K562 (cell line): Measurements from ENCODE around the gene MRPS10. TPM values are rescaled to one million over a fixed set of nuclear protein-coding genes. Genes with fewer than 3 reads are reported as not detected.
A peak's percentile ranks its signal among the peaks of the same experiment; 100 is the strongest.

ENCODE experiments used
- ATAC-seq: fragments of 200-7000 bp; cut with Tn5 transposase; 3 replicates; pipeline ENCODE4 v1.9.1; 2020; ENCODE audit warnings: moderate library complexity
- BruUV-seq: library from RNA; stranded (reverse); fragments of 400-500 nt; replicated peaks from 2 replicates; lab custom pipeline; 2021; lab: Mats Ljungman, UMichigan
- CTCF ChIA-PET: fragments of 300-600 bp; formaldehyde crosslinking; extraction: SDS; loops from one replicate; lab custom pipeline; 2021; ENCODE audit warnings: low intra/inter-chr PET ratio; lab: Yijun Ruan, JAX
- POLR2A ChIA-PET: fragments of 300-600, 350-650 bp; sonication (Branson Sonifier 250); formaldehyde crosslinking; extraction: SDS; loops from one replicate; lab custom pipeline; 2021; ENCODE audit warnings: antibody characterized with exemption, inconsistent platforms; lab: Yijun Ruan, JAX
- DNase-seq, 4 experiments: peaks; one replicate each; pipeline versions ENCODE4 v3.0.0 to v3.0.0-alpha.2; 2011 to 2018; ENCODE audit warnings: low spot score in 3 of 4, mixed read lengths in 3 of 4; ENCODE audit errors: extremely low read depth in 1 of 4
- FAIRE-seq: peaks from 2 replicates; lab custom pipeline; 2011; peaks lifted over from hg19 to GRCh38; lab: Jason Lieb, UNC
- H2AFZ ChIP-seq: 2 replicates; pipeline ENCODE4 v1.6.0; 2011; ENCODE audit warnings: low read depth, low read length, control low read depth, inconsistent platforms
- H3K27ac ChIP-seq: fragments of 200-600 bp; 3 replicates; pipeline ENCODE4 v1.8.0; 2011; ENCODE audit warnings: low read depth, mild to moderate bottlenecking, control low read depth, inconsistent platforms, low read length, moderate library complexity, mixed read lengths; ENCODE audit errors: extremely low read depth
- H3K27me3 ChIP-seq, 2 experiments: fragments of 300-600 bp in 1 of 2; 2 replicates in 1 of 2; 3 replicates in 1 of 2; pipeline versions ENCODE4 v1.6.0 to v1.8.0; 2011; ENCODE audit warnings: inconsistent platforms in 2 of 2, low read length in 2 of 2, mild to moderate bottlenecking in 1 of 2, mixed read lengths in 1 of 2, moderate library complexity in 1 of 2; ENCODE audit not compliant: control insufficient read depth in 2 of 2, insufficient read depth in 2 of 2
- H3K36me3 ChIP-seq: fragments of 300-600 bp; 3 replicates; pipeline ENCODE4 v1.8.0; 2011; ENCODE audit warnings: mild to moderate bottlenecking, low read length, inconsistent platforms; ENCODE audit not compliant: control insufficient read depth, insufficient read depth
- H3K4me1 ChIP-seq, 2 experiments: fragments of 200-600 bp in 1 of 2; replicated peaks in 1 of 2; 2 replicates in 1 of 2; 3 replicates in 1 of 2; pipeline versions ENCODE4 v1.5.1 to v1.8.0; 2011; ENCODE audit warnings: inconsistent platforms in 2 of 2, low read length in 2 of 2, mild to moderate bottlenecking in 1 of 2, mixed read lengths in 1 of 2, moderate library complexity in 1 of 2; ENCODE audit not compliant: control insufficient read depth in 2 of 2, insufficient read depth in 2 of 2
- H3K4me2 ChIP-seq: 2 replicates; pipeline ENCODE4 v1.6.1; 2011; ENCODE audit warnings: low read length, control low read depth, inconsistent platforms, mixed read lengths; ENCODE audit not compliant: insufficient read depth
- H3K4me3 ChIP-seq: fragments of 200-600 bp; sonication (generic), shearing (Covaris generic); 2 replicates; pipeline ENCODE4 v1.5.1; 2016; ENCODE audit warnings: control low read depth, inconsistent platforms
- H3K79me2 ChIP-seq: fragments of 200-600 bp; 3 replicates; pipeline ENCODE4 v1.8.0; 2011; ENCODE audit warnings: low read length, inconsistent platforms; ENCODE audit not compliant: control insufficient read depth, insufficient read depth
- H3K9ac ChIP-seq, 2 experiments: 2 replicates each; pipeline versions ENCODE4 v1.6.0 to v1.6.1; 2011; ENCODE audit warnings: low read depth in 2 of 2, low read length in 2 of 2, control low read depth in 1 of 2, inconsistent platforms in 1 of 2, mild to moderate bottlenecking in 1 of 2, mixed read lengths in 1 of 2; ENCODE audit not compliant: insufficient read depth in 1 of 2
- H3K9me1 ChIP-seq: one replicate; pipeline ENCODE4 v1.6.0; 2011; ENCODE audit warnings: inconsistent platforms, mild to moderate bottlenecking, low read length, moderate library complexity; ENCODE audit not compliant: control insufficient read depth, insufficient read depth
- H3K9me3 ChIP-seq: replicated peaks from 2 replicates; pipeline ENCODE4 v1.5.1; 2011; ENCODE audit warnings: low read depth, low read length, inconsistent platforms; ENCODE audit not compliant: control insufficient read depth, insufficient read depth
- H4K20me1 ChIP-seq: replicated peaks from 2 replicates; pipeline ENCODE4 v1.6.1; 2011; ENCODE audit warnings: low read length, inconsistent platforms, mixed read lengths; ENCODE audit not compliant: control insufficient read depth, insufficient read depth
- ATF3 ChIP-seq, 2 experiments: fragments of 450-650 bp in 1 of 2; sonication (generic) in 1 of 2; formaldehyde crosslinking in 1 of 2; IDR thresholded peaks in 1 of 2; conservative IDR thresholded peaks in 1 of 2; 2 replicates each; pipeline versions ENCODE4 v1.6.1 to v1.8.1; 2016 to 2023; ENCODE audit warnings: mild to moderate bottlenecking in 2 of 2, moderate library complexity in 2 of 2, inconsistent platforms in 1 of 2, missing genetic modification reagents in 1 of 2
- BRCA1 ChIP-seq, 2 experiments: fragments of 450-650 bp in 1 of 2; sonication (generic) in 1 of 2; formaldehyde crosslinking in 1 of 2; IDR thresholded peaks; 2 replicates each; pipeline versions ENCODE4 v1.5.0 to v1.6.1; 2017 to 2020; ENCODE audit warnings: mild to moderate bottlenecking in 1 of 2, missing genetic modification reagents in 1 of 2
- DPF2 ChIP-seq: fragments of 450-650 bp; IDR thresholded peaks from 2 replicates; pipeline ENCODE4 v1.6.1; 2016
- E2F8 ChIP-seq: fragments of 450-650 bp; IDR thresholded peaks from 2 replicates; pipeline ENCODE4 v1.7.1; 2018; ENCODE audit warnings: mild to moderate bottlenecking, low read depth; ENCODE audit not compliant: partially characterized antibody
- HSF4 ChIP-seq: fragments of 250-450 bp; sonication (Bioruptor Pico); IDR thresholded peaks from 2 replicates; pipeline ENCODE4 v2.1.2; 2022; ENCODE audit warnings: mild to moderate bottlenecking, moderate library complexity, borderline replicate concordance
- MAFF ChIP-seq: IDR thresholded peaks from 2 replicates; pipeline ENCODE4 v1.6.1; 2012; ENCODE audit warnings: low read length, improper control_type of control experiment
- TAF1 ChIP-seq: IDR thresholded peaks from 2 replicates; pipeline ENCODE4 v1.6.1; 2011; ENCODE audit warnings: mild to moderate bottlenecking, low read length, moderate library complexity; ENCODE audit not compliant: insufficient read depth, control insufficient read depth, severe bottlenecking; ENCODE audit errors: extremely low read depth
- TRIM24 ChIP-seq, 2 experiments: fragments of 450-650 bp; IDR thresholded peaks; 2 replicates each; pipeline ENCODE4 v1.6.1; 2016
- ZFP1 ChIP-seq: fragments of 450-650 bp; formaldehyde crosslinking; IDR thresholded peaks from 2 replicates; pipeline ENCODE4 v1.4.0; 2020; ENCODE audit warnings: mild to moderate bottlenecking, mixed read lengths
- ZMIZ1 ChIP-seq, 2 experiments: fragments of 150-350 bp in 1 of 2; IDR thresholded peaks; 2 replicates each; pipeline ENCODE4 v1.6.1; 2012 to 2016; ENCODE audit warnings: low read depth in 2 of 2, low read length in 2 of 2, mild to moderate bottlenecking in 1 of 2, moderate library complexity in 1 of 2
- ZNF584 ChIP-seq: fragments of 200-800 bp; sonication (Bioruptor generic); IDR thresholded peaks from 2 replicates; pipeline ENCODE4 v1.6.1; 2016; ENCODE audit warnings: low read depth, mild to moderate bottlenecking, missing genetic modification characterization, missing compliant biosample characterization
- WGBS: fragments of 100-300 bp; shearing (Covaris generic); methylation state at CpG from one replicate; pipeline ENCODE4 v1.1.6; 2016; ENCODE audit warnings: low coverage, mixed read lengths; ENCODE audit not compliant: insufficient coverage; ENCODE audit errors: missing lambda C conversion rate; 5-methylcytosine and 5-hydroxymethylcytosine counted together
- in situ Hi-C: fragments of 300-500 bp; cut with MboI; formaldehyde crosslinking; loops from 4 replicates; pipeline ENCODE4 v1.15.0; 2018; ENCODE audit warnings: inconsistent platforms, mixed read lengths
- intact Hi-C: fragments of 100-400 bp; cut with micrococcal nuclease; formaldehyde crosslinking; loops from 2 replicates; pipeline ENCODE4 v1.14.2; 2022
- polyA plus RNA-seq, 8 experiments: library from polyadenylated mRNA; depleted of rRNA in 4 of 8; stranded (reverse) in 5 of 8; unstranded in 3 of 8; fragments of >200 nt; fragmentation: Nextera tagmentation in 2 of 8; fragmentation: Illumina TruSeq in 1 of 8; extraction: Ambion mirVana in 2 of 8; extraction: Trizol in 1 of 8; gene quantifications; 2 replicates each; pipeline versions ENCODE4 v1.2.1 to v1.2.3, GENCODE V29; 2011 to 2014; ENCODE audit warnings: inconsistent platforms in 1 of 8, missing spikeins in 1 of 8
- total RNA-seq, 7 experiments: library from RNA; depleted of rRNA in 6 of 7; stranded (reverse); fragments of >200 nt in 6 of 7; fragmentation: Illumina TruSeq in 2 of 7; extraction: Trizol in 2 of 7; gene quantifications; 2 replicates each; pipeline versions ENCODE4 v1.2.1 to v1.2.3, GENCODE V29; 2011 to 2021; ENCODE audit warnings: low replicate concordance in 1 of 7

The MRPS10 gene
- total and polyA plus RNA-seq, 9 of the 15 experiments (the other 6 are each of a cell fraction or from before 2014, with no cell fraction given), result 48.6 to 166 (median 93.7) TPM

- peak in 1 of 2 experiments; percentile 69; a peak in 1 of 4 replicates for TF ChIP-seq TRIM24 (IDR thresholded peaks at IDR 0.05)
- TF ChIP-seq DPF2, result peak; percentile 61; the same call in 1 of the 2 replicates
- TF ChIP-seq, all 486 proteins: peak for 33
Measured at GRCh38 chr6:42224222-42225028, 6.8 kb upstream of the MRPS10 start (continued).

GRCh38 chr6:42222448-42222847, 4.8 kb upstream of the MRPS10 start:
- DNase-seq (no peak), ATAC-seq (no peak), FAIRE-seq (no peak)
- Histone ChIP-seq H3K9me3 (no peaks in the 10 kb centered on the region), H3K4me2 (no peak overlapping the region), H3K9ac (no peak overlapping the region), H2AFZ (no peak overlapping the region; the same call in 1 of the 2 replicates), H3K27me3 (no peaks in the 10 kb centered on the region), H3K9me1 (no peaks in the 10 kb centered on the region), H3K36me3 (no peaks in the 10 kb centered on the region), H3K27ac (no peak overlapping the region), H3K79me2 (peaks cover 2% of the 10 kb centered on the region), H4K20me1 (no peaks in the 10 kb centered on the region), H3K4me3 (no peak overlapping the region), H3K4me1 (peaks cover 5 to 16% of the 10 kb centered on the region in 2 experiments; a peak in 4 of 5 replicates)
- in situ Hi-C loops, result loop anchor here (10.0 kb wide), 1 partner anchor 438 kb away; the partner anchor contains the start of genes PRICKLE4 and TOMM6
- BruUV-seq, result no TSS peak
- ChIA-PET POLR2A (no interaction called here), CTCF (interaction anchor here (0.6 kb wide), 1 partner anchor 129 kb away, joined by 3 read pairs; no protein-coding TSS in a partner anchor)
- intact Hi-C loops, result no loop called here
- 55% methylated on average over 7 of the region's 7 CpGs for whole genome bisulfite sequencing
- no peak for TF ChIP-seq E2F8
- TF ChIP-seq ZMIZ1 (IDR thresholded peaks at IDR 0.05; ENCODE audit: low read depth in 2 of 2, low read length in 2 of 2), result no peak
- TF ChIP-seq BRCA1 (IDR thresholded peaks at IDR 0.05), result no peak
- no peak for TF ChIP-seq BRCA1 (CRISPR knock-in tag; IDR thresholded peaks at IDR 0.05)
- no peak for TF ChIP-seq MAFF
- TF ChIP-seq ATF3 (IDR thresholded peaks at IDR 0.05), result no peak
- no peak for TF ChIP-seq ATF3 (CRISPR knock-in tag; conservative IDR thresholded peaks at IDR 0.05)
- TF ChIP-seq ZNF584 (CRISPR knock-in tag), result no peak
- TF ChIP-seq ZFP1 (CRISPR knock-in tag), result no peak
- no peak for TF ChIP-seq HSF4 (CRISPR knock-in tag)
- no peak for TF ChIP-seq TAF1
